Trophoblast cell (in vitro differentiated cells and primary cell): ENCODE results near the gene ITGB5.

Source experiments
- DNase-seq, 2 donors: peaks; one replicate each; pipeline ENCODE4 v3.0.0-alpha.2; 2016
- H2AFZ ChIP-seq: 2 replicates; pipeline ENCODE4 v1.6.1; 2013; ENCODE audit warnings: low read length, moderate library complexity, mild to moderate bottlenecking; ENCODE audit not compliant: insufficient read depth, poor library complexity
- H2AK5ac ChIP-seq: 2 replicates; pipeline ENCODE4 v1.6.1; 2013; ENCODE audit warnings: mild to moderate bottlenecking, low read length
- H2BK120ac ChIP-seq: 2 replicates; pipeline ENCODE4 v1.6.1; 2013; ENCODE audit warnings: low read length, mild to moderate bottlenecking, moderate library complexity; ENCODE audit not compliant: insufficient read depth, poor library complexity
- H2BK12ac ChIP-seq: 2 replicates; pipeline ENCODE4 v1.6.1; 2013; ENCODE audit warnings: mild to moderate bottlenecking, low read length, moderate library complexity
- H2BK5ac ChIP-seq: 2 replicates; pipeline ENCODE4 v1.6.1; 2013; ENCODE audit warnings: low read length, low read depth, moderate library complexity, mild to moderate bottlenecking; ENCODE audit not compliant: poor library complexity
- H3K14ac ChIP-seq: 2 replicates; pipeline ENCODE4 v1.6.1; 2013; ENCODE audit warnings: mild to moderate bottlenecking, low read length
- H3K18ac ChIP-seq: 2 replicates; pipeline ENCODE4 v1.6.1; 2013; ENCODE audit warnings: mild to moderate bottlenecking, low read length
- H3K23ac ChIP-seq: 2 replicates; pipeline ENCODE4 v1.6.1; 2013; ENCODE audit warnings: low read length
- H3K27ac ChIP-seq: 2 replicates; pipeline ENCODE4 v1.5.1; 2013; ENCODE audit warnings: low read depth, mild to moderate bottlenecking, inconsistent platforms, low read length, moderate library complexity
- H3K27me3 ChIP-seq: 2 replicates; pipeline ENCODE4 v1.6.1; 2013; ENCODE audit warnings: inconsistent platforms, mild to moderate bottlenecking, low read length, moderate library complexity; ENCODE audit not compliant: insufficient read depth
- H3K36me3 ChIP-seq, 2 experiments: 1 replicate in 1 of 2; 2 replicates in 1 of 2; pipeline ENCODE4 v1.6.1; 2013; ENCODE audit warnings: low read length in 2 of 2, mild to moderate bottlenecking in 2 of 2, moderate library complexity in 1 of 2; ENCODE audit not compliant: insufficient read depth in 2 of 2, control insufficient read depth in 1 of 2
- H3K4ac ChIP-seq: 2 replicates; pipeline ENCODE4 v1.6.1; 2013; ENCODE audit warnings: low read depth, mild to moderate bottlenecking, low read length, moderate library complexity
- H3K4me1 ChIP-seq, 2 experiments: 1 replicate in 1 of 2; 2 replicates in 1 of 2; pipeline ENCODE4 v1.6.1; 2013; ENCODE audit warnings: low read length in 2 of 2, mild to moderate bottlenecking in 2 of 2, moderate library complexity in 1 of 2; ENCODE audit not compliant: insufficient read depth in 2 of 2, control insufficient read depth in 1 of 2
- H3K4me2 ChIP-seq: 2 replicates; pipeline ENCODE4 v1.6.1; 2013; ENCODE audit warnings: inconsistent platforms, mild to moderate bottlenecking, low read length, moderate library complexity
- H3K4me3 ChIP-seq: 2 replicates; pipeline ENCODE4 v1.5.1; 2013; ENCODE audit warnings: mild to moderate bottlenecking, low read depth, low read length, inconsistent platforms
- H3K79me1 ChIP-seq: one replicate; pipeline ENCODE4 v1.6.1; 2013; ENCODE audit warnings: low read length
- H3K79me2 ChIP-seq: 2 replicates; pipeline ENCODE4 v1.6.1; 2013; ENCODE audit warnings: low read length, mild to moderate bottlenecking; ENCODE audit not compliant: control insufficient read depth, insufficient read depth, poor library complexity
- H3K9ac ChIP-seq: 2 replicates; pipeline ENCODE4 v1.6.1; 2013; ENCODE audit warnings: mild to moderate bottlenecking, low read length
- H3K9me3 ChIP-seq: 2 replicates; pipeline ENCODE4 v1.6.1; 2013; ENCODE audit warnings: low read depth, mild to moderate bottlenecking, control low read depth, inconsistent platforms, low read length; ENCODE audit not compliant: insufficient read depth
- H4K12ac ChIP-seq: 2 replicates; pipeline ENCODE4 v1.6.1; 2013; ENCODE audit warnings: low read depth, mild to moderate bottlenecking, low read length, moderate library complexity
- H4K8ac ChIP-seq: 2 replicates; pipeline ENCODE4 v1.6.1; 2013; ENCODE audit warnings: low read depth, mild to moderate bottlenecking, low read length, moderate library complexity
- H4K91ac ChIP-seq: one replicate; pipeline ENCODE4 v1.6.1; 2013; ENCODE audit warnings: low read depth, mild to moderate bottlenecking, low read length, moderate library complexity
- WGBS: extraction: QIAGEN DNeasy Blood & Tissue Kit; methylation state at CpG from one replicate; pipeline ENCODE4 v1.1.7; 2013; ENCODE audit warnings: missing lambda C conversion rate; ENCODE audit not compliant: insufficient read length, insufficient coverage; ENCODE audit errors: extremely low coverage; 5-methylcytosine and 5-hydroxymethylcytosine counted together

The ITGB5 gene

DNA sequence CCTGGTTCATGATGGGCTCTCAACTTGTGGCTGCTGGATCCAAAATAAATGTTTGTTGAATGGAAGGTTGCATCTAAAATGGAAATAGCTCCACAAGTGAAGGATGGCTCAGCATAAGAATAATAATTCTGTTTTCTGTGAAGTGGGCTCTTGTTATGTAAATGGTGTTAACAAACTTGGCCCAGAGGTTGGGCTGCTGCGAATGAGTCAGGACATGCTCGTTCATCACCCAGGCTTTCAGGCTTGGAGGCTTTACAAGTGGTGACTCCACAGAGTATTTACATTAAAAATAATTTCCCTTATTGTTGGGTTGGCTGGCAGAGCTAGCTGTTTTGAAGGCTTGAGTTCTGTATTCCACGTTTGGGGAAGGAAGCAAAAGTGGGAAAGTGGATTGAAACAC is 60.5 kb downstream of the ITGB5 start:
- Histone ChIP-seq H2BK5ac (no peak overlapping the region), H3K79me2 (peaks cover 3% of the 10 kb centered on the region), H3K18ac (no peak overlapping the region), H3K4me2 (no peak overlapping the region), H3K4ac (no peak overlapping the region), H2AK5ac (no peak overlapping the region), H3K36me3 (peaks cover 13 to 18% of the 10 kb centered on the region in 2 experiments), H2BK12ac (no peak overlapping the region), H3K9ac (no peak overlapping the region), H4K8ac (no peak overlapping the region), H3K9me3 (no peaks in the 10 kb centered on the region), H4K91ac (no peak overlapping the region), H4K12ac (no peak overlapping the region), H2AFZ (no peak overlapping the region), H3K14ac (no peak overlapping the region), H2BK120ac (no peak overlapping the region), H3K4me1 (peaks cover 12 to 16% of the 10 kb centered on the region in 2 experiments), H3K27ac (no peak overlapping the region), H3K79me1 (peaks cover 10% of the 10 kb centered on the region), H3K23ac (no peak overlapping the region), H3K27me3 (no peaks in the 10 kb centered on the region), H3K4me3 (no peak overlapping the region)
- WGBS = no CpG with 5 or more reads among the region's 3 CpGs
- no peak for DNase-seq

- H3K4me3 ChIP-seq = no peak overlapping the region
- no peak overlapping the region for H2BK5ac ChIP-seq
- H4K12ac ChIP-seq = no peak overlapping the region
- H3K14ac ChIP-seq = no peak overlapping the region
- no peak overlapping the region for H3K18ac ChIP-seq
- peaks cover 14 to 24% of the 10 kb centered on the region in 2 experiments for H3K36me3 ChIP-seq
- DNase-seq = no peak
- no peak overlapping the region for H4K8ac ChIP-seq
- H3K4me1 ChIP-seq = peaks cover 1 to 3% of the 10 kb centered on the region in 2 experiments
- H4K91ac ChIP-seq = no peak overlapping the region
- H3K9me3 ChIP-seq = peaks cover 2% of the 10 kb centered on the region
- peaks cover 4% of the 10 kb centered on the region for H3K79me1 ChIP-seq
- peaks cover 2% of the 10 kb centered on the region for H3K79me2 ChIP-seq
- H3K27me3 ChIP-seq = no peaks in the 10 kb centered on the region
- no peak overlapping the region for H2BK12ac ChIP-seq
- H2BK120ac ChIP-seq = no peak overlapping the region
- H3K4me2 ChIP-seq = no peak overlapping the region
- H3K23ac ChIP-seq = no peak overlapping the region
- no peak overlapping the region for H2AK5ac ChIP-seq
- no CpG with 5 or more reads among the region's 4 CpGs for WGBS
- no peak overlapping the region for H3K27ac ChIP-seq
- H3K4ac ChIP-seq = no peak overlapping the region
- H2AFZ ChIP-seq = no peak overlapping the region
- no peak overlapping the region for H3K9ac ChIP-seq
Measured at GRCh38 chr3:124824286-124824915, 62.8 kb downstream of the ITGB5 start.

GRCh38 chr3:124823648-124824047 is 63.5 kb downstream of the ITGB5 start:
- no peak overlapping the region for H3K23ac ChIP-seq
- no peak overlapping the region for H2BK5ac ChIP-seq
- H4K91ac ChIP-seq = no peak overlapping the region
- H3K4me3 ChIP-seq = no peak overlapping the region
- no peak overlapping the region for H3K4ac ChIP-seq
- no peak overlapping the region for H3K27ac ChIP-seq
- peaks cover 2% of the 10 kb centered on the region for H3K79me2 ChIP-seq
- peaks cover 3% of the 10 kb centered on the region for H3K79me1 ChIP-seq
- H3K9ac ChIP-seq = no peak overlapping the region
- no peak overlapping the region for H2AFZ ChIP-seq
- no peak overlapping the region for H3K18ac ChIP-seq
- WGBS = no CpG with 5 or more reads among the region's 2 CpGs
- no peak overlapping the region for H4K8ac ChIP-seq
- H3K36me3 ChIP-seq = peaks cover 14 to 26% of the 10 kb centered on the region in 2 experiments
- H3K9me3 ChIP-seq = peaks cover 2% of the 10 kb centered on the region
- no peak for DNase-seq
- H2BK12ac ChIP-seq = no peak overlapping the region
- no peak overlapping the region for H2BK120ac ChIP-seq
- H4K12ac ChIP-seq = no peak overlapping the region
- H3K14ac ChIP-seq = no peak overlapping the region
- no peaks in the 10 kb centered on the region for H3K27me3 ChIP-seq
- no peak overlapping the region for H3K4me2 ChIP-seq
- H2AK5ac ChIP-seq = no peak overlapping the region
- H3K4me1 ChIP-seq = no peaks in the 10 kb centered on the region

GRCh38 chr3:124823206-124823605 is 64.0 kb downstream of the ITGB5 start:
- no CpG with 5 or more reads among the region's 1 CpG for WGBS
- Histone ChIP-seq H3K9me3 (peaks cover 2% of the 10 kb centered on the region), H4K8ac (no peak overlapping the region), H3K36me3 (peaks cover 12 to 27% of the 10 kb centered on the region in 2 experiments), H3K9ac (no peak overlapping the region), H3K18ac (no peak overlapping the region), H2AK5ac (no peak overlapping the region), H3K79me2 (peaks cover 2% of the 10 kb centered on the region), H4K12ac (no peak overlapping the region), H3K27me3 (no peaks in the 10 kb centered on the region), H2BK12ac (no peak overlapping the region), H2AFZ (no peak overlapping the region), H3K27ac (no peak overlapping the region), H2BK5ac (no peak overlapping the region), H3K4ac (no peak overlapping the region), H3K79me1 (peaks cover 3% of the 10 kb centered on the region), H3K4me2 (no peak overlapping the region), H3K4me1 (no peaks in the 10 kb centered on the region), H3K4me3 (no peak overlapping the region), H3K23ac (no peak overlapping the region), H3K14ac (no peak overlapping the region), H2BK120ac (no peak overlapping the region), H4K91ac (no peak overlapping the region)
- DNase-seq = no peak
